Ishikawa (cell line): ENCODE results near the gene UBE2L3.

Experiments
- CEBPB ChIP-seq: IDR thresholded peaks from 2 replicates; pipeline ENCODE4 v1.6.1; 2012
- CREB1 ChIP-seq: IDR thresholded peaks from 2 replicates; pipeline ENCODE4 v1.6.1; 2012; ENCODE audit warnings: low read depth
- EGR1 ChIP-seq: IDR thresholded peaks from 2 replicates; pipeline ENCODE4 v1.6.1; 2012
- EP300 ChIP-seq: IDR thresholded peaks from 2 replicates; pipeline ENCODE4 v1.6.1; 2012; ENCODE audit warnings: borderline replicate concordance
- FOXM1 ChIP-seq: IDR thresholded peaks from 2 replicates; pipeline ENCODE4 v1.6.1; 2012; ENCODE audit warnings: low read depth, borderline replicate concordance
- MAX ChIP-seq: IDR thresholded peaks from 2 replicates; pipeline ENCODE4 v1.6.1; 2012
- NFIC ChIP-seq: IDR thresholded peaks from 2 replicates; pipeline ENCODE4 v1.6.1; 2012
- RAD21 ChIP-seq: IDR thresholded peaks from 2 replicates; pipeline ENCODE4 v1.6.1; 2012; ENCODE audit warnings: low read depth
- REST ChIP-seq: IDR thresholded peaks from 2 replicates; pipeline ENCODE4 v1.6.1; 2012; ENCODE audit warnings: low read depth, mild to moderate bottlenecking
- TAF1 ChIP-seq: IDR thresholded peaks from 2 replicates; pipeline ENCODE4 v1.6.1; 2012; ENCODE audit warnings: low read depth, mild to moderate bottlenecking
- TCF12 ChIP-seq: IDR thresholded peaks from 2 replicates; pipeline ENCODE4 v1.6.1; 2012; ENCODE audit warnings: low read depth
- TEAD4 ChIP-seq: IDR thresholded peaks from 2 replicates; pipeline ENCODE4 v1.6.1; 2012
- USF1 ChIP-seq: IDR thresholded peaks from 2 replicates; pipeline ENCODE4 v1.6.1; 2012
- YY1 ChIP-seq: IDR thresholded peaks from 2 replicates; pipeline ENCODE4 v1.6.1; 2012; ENCODE audit warnings: low read depth
- ZBTB7A ChIP-seq: IDR thresholded peaks from 2 replicates; pipeline ENCODE4 v1.6.1; 2012; ENCODE audit warnings: low read depth

The UBE2L3 gene

GRCh38 chr22:21605887-21606564 is 38.5 kb downstream of the UBE2L3 start:
- TF ChIP-seq RAD21 (no peak), NFIC (no peak), USF1 (no peak), REST (no peak), ZBTB7A (no peak), CREB1 (no peak), TCF12 (no peak)

- TF ChIP-seq EP300 (no peak), USF1 (no peak)
Observed at GRCh38 chr22:21606775-21607174, 39.3 kb downstream of the UBE2L3 start.

- no peak for TF ChIP-seq USF1
- no peak for TF ChIP-seq RAD21
- TF ChIP-seq FOXM1 = no peak
- no peak for TF ChIP-seq ZBTB7A
- TF ChIP-seq EGR1 = no peak
- TF ChIP-seq NFIC = no peak
- TF ChIP-seq YY1 = no peak
- no peak for TF ChIP-seq TEAD4
- no peak for TF ChIP-seq TAF1
- no peak for TF ChIP-seq REST
- TF ChIP-seq CREB1 = no peak
- no peak for TF ChIP-seq CEBPB
- TF ChIP-seq EP300 = no peak
- no peak for TF ChIP-seq MAX
- no peak for TF ChIP-seq TCF12
Observed at GRCh38 chr22:21611210-21611977, 43.9 kb downstream of the UBE2L3 start.

GRCh38 chr22:21612858-21613257 is 45.3 kb downstream of the UBE2L3 start:
- TF ChIP-seq CREB1 = no peak

GRCh38 chr22:21613553-21614233 is 46.2 kb downstream of the UBE2L3 start:
- TF ChIP-seq TEAD4 = no peak
- no peak for TF ChIP-seq TAF1

GRCh38 chr22:21615731-21616130 is 48.2 kb downstream of the UBE2L3 start:
- no peak for TF ChIP-seq TAF1
- no peak for TF ChIP-seq USF1
- no peak for TF ChIP-seq RAD21
- TF ChIP-seq CREB1 = no peak
- TF ChIP-seq YY1 = no peak
- TF ChIP-seq FOXM1 = no peak
- TF ChIP-seq TEAD4 = no peak
- no peak for TF ChIP-seq ZBTB7A
- no peak for TF ChIP-seq EGR1
- TF ChIP-seq NFIC = no peak
- no peak for TF ChIP-seq CEBPB
- no peak for TF ChIP-seq TCF12
- TF ChIP-seq REST = no peak
- no peak for TF ChIP-seq MAX
- TF ChIP-seq EP300 = no peak
